SK-N-SH (cell line): Measurements from ENCODE around the gene PPIP5K2. TPM values are rescaled to one million over a fixed set of nuclear protein-coding genes. Genes with fewer than 3 reads are reported as not detected.

Experiments used
- CTCF ChIA-PET: fragments of 300-600, 350-600 bp; formaldehyde crosslinking; extraction: SDS; loops from one replicate; lab custom pipeline; 2021; lab: Yijun Ruan, JAX
- POLR2A ChIA-PET: fragments of 350-600 bp; sonication (Branson Sonifier 250); formaldehyde crosslinking; extraction: SDS; loops from one replicate; lab custom pipeline; 2020; ENCODE audit warnings: antibody characterized with exemption, inconsistent platforms; lab: Yijun Ruan, JAX
- DNase-seq: peaks from one replicate; pipeline ENCODE4 v3.0.0; 2012
- H2AFZ ChIP-seq: fragments of 200-600 bp; sonication (generic); 2 replicates; pipeline ENCODE4 v1.8.1; 2016; ENCODE audit warnings: antibody characterized with exemption, mild to moderate bottlenecking, low read depth
- H3F3A ChIP-seq: fragments of 200-600 bp; sonication (generic); replicated peaks from 2 replicates; pipeline ENCODE3; 2016; ENCODE audit warnings: antibody characterized with exemption, mild to moderate bottlenecking; ENCODE audit not compliant: insufficient read depth
- H3K27ac ChIP-seq, 2 experiments: fragments of 200-500 bp in 1 of 2; fragments of 200-600 bp in 1 of 2; sonication (Bioruptor generic) in 1 of 2; sonication (generic), shearing (Covaris generic) in 1 of 2; 2 replicates each; pipeline versions ENCODE4 v1.5.1 to v1.6.1; 2014 to 2016; ENCODE audit warnings: low read depth in 2 of 2, inconsistent platforms in 1 of 2, low read length in 1 of 2, mild to moderate bottlenecking in 1 of 2, mixed read lengths in 1 of 2
- H3K27me3 ChIP-seq: fragments of 200-600 bp; sonication (generic), shearing (Covaris generic); 2 replicates; pipeline ENCODE4 v1.6.1; 2016; ENCODE audit warnings: mixed run types; ENCODE audit not compliant: insufficient read depth
- H3K36me3 ChIP-seq, 2 experiments: fragments of 200-500 bp in 1 of 2; fragments of 200-600 bp in 1 of 2; sonication (Bioruptor generic) in 1 of 2; sonication (generic) in 1 of 2; replicated peaks in 1 of 2; 2 replicates each; pipeline versions ENCODE3 to v1.5.1; 2014 to 2016; ENCODE audit warnings: low read length in 1 of 2, mild to moderate bottlenecking in 1 of 2; ENCODE audit not compliant: insufficient read depth in 2 of 2, control insufficient read depth in 1 of 2
- H3K4me1 ChIP-seq, 2 experiments: fragments of 200-500 bp in 1 of 2; fragments of 200-600 bp in 1 of 2; sonication (Bioruptor generic) in 1 of 2; sonication (generic), shearing (Covaris generic) in 1 of 2; 2 replicates each; pipeline versions ENCODE4 v1.5.1 to v1.6.1; 2014 to 2016; ENCODE audit warnings: low read depth in 1 of 2, low read length in 1 of 2, mixed run types in 1 of 2; ENCODE audit not compliant: insufficient read depth in 2 of 2, control insufficient read depth in 1 of 2
- H3K4me2 ChIP-seq: fragments of 200-600 bp; sonication (generic), shearing (Covaris generic); 2 replicates; pipeline ENCODE4 v1.6.1; 2017; ENCODE audit warnings: mixed run types
- H3K4me3 ChIP-seq, 2 experiments: fragments of 200-500 bp in 1 of 2; fragments of 200-600 bp in 1 of 2; sonication (Bioruptor generic) in 1 of 2; sonication (generic), shearing (Covaris generic) in 1 of 2; 2 replicates each; pipeline versions ENCODE4 v1.5.1 to v1.8.1; 2014 to 2016; ENCODE audit warnings: low read depth in 2 of 2, inconsistent platforms in 1 of 2, low read length in 1 of 2, mild to moderate bottlenecking in 1 of 2, mixed read lengths in 1 of 2, moderate library complexity in 1 of 2
- H3K79me2 ChIP-seq: fragments of 200-600 bp; sonication (generic); 2 replicates; pipeline ENCODE4 v1.8.1; 2017; ENCODE audit warnings: mild to moderate bottlenecking; ENCODE audit not compliant: insufficient read depth
- H3K9ac ChIP-seq: fragments of 200-600 bp; sonication (generic); 2 replicates; pipeline ENCODE4 v1.6.1; 2017; ENCODE audit warnings: mixed run types
- H3K9me2 ChIP-seq: fragments of 200-600 bp; sonication (generic); 2 replicates; pipeline ENCODE4 v1.6.1; 2017; ENCODE audit warnings: mixed run types
- H3K9me3 ChIP-seq: fragments of 200-600 bp; sonication (generic); 2 replicates; pipeline ENCODE4 v1.6.1; 2017; ENCODE audit warnings: mixed run types, mild to moderate bottlenecking, moderate library complexity
- H4K20me1 ChIP-seq: fragments of 200-600 bp; sonication (generic); 2 replicates; pipeline ENCODE4 v1.6.1; 2017; ENCODE audit warnings: mild to moderate bottlenecking, mixed run types; ENCODE audit not compliant: insufficient read depth
- CHD2 ChIP-seq: fragments of 150-350 bp; IDR thresholded peaks from 2 replicates; pipeline ENCODE4 v1.6.1; 2018; ENCODE audit warnings: low read length; ENCODE audit not compliant: partially characterized antibody
- CTCF ChIP-seq: fragments of 200-600 bp; sonication (generic); IDR thresholded peaks from 2 replicates; pipeline ENCODE4 v1.6.1; 2017; ENCODE audit warnings: antibody characterized with exemption, mild to moderate bottlenecking, moderate library complexity
- FOXJ3 ChIP-seq: sonication (generic); formaldehyde crosslinking; IDR thresholded peaks from 2 replicates; pipeline ENCODE4 v1.5.1; 2020; ENCODE audit warnings: mild to moderate bottlenecking, missing genetic modification reagents
- GABPA ChIP-seq: IDR thresholded peaks from 2 replicates; pipeline ENCODE4 v1.4.0; 2012; ENCODE audit warnings: low read depth, mild to moderate bottlenecking
- JUND ChIP-seq: IDR thresholded peaks from 2 replicates; pipeline ENCODE4 v1.4.0; 2012
- MEF2A ChIP-seq: IDR thresholded peaks from 2 replicates; pipeline ENCODE4 v1.4.0; 2012; ENCODE audit warnings: low read depth, borderline replicate concordance
- MXI1 ChIP-seq: IDR thresholded peaks from 2 replicates; pipeline ENCODE4 v1.6.1; 2012; ENCODE audit warnings: mild to moderate bottlenecking, low read depth, low read length, improper control_type of control experiment
- NRF1 ChIP-seq: IDR thresholded peaks from 2 replicates; pipeline ENCODE4 v1.6.1; 2012; ENCODE audit warnings: low read depth, mild to moderate bottlenecking, low read length
- POLR2AphosphoS5 ChIP-seq: IDR thresholded peaks from 2 replicates; pipeline ENCODE4 v1.6.1; 2012; ENCODE audit warnings: low read depth, low read length
- RCOR1 ChIP-seq: fragments of 150-350 bp; IDR thresholded peaks from 2 replicates; pipeline ENCODE4 v1.6.1; 2017; ENCODE audit warnings: antibody characterized with exemption, low read length
- REST ChIP-seq: IDR thresholded peaks from 2 replicates; pipeline ENCODE4 v1.6.1; 2012; ENCODE audit warnings: mild to moderate bottlenecking, low read depth, low read length, moderate library complexity
- RFX5 ChIP-seq: IDR thresholded peaks from 2 replicates; pipeline ENCODE4 v1.6.1; 2012; ENCODE audit warnings: mild to moderate bottlenecking, improper control_type of control experiment, low read length
- SIN3A ChIP-seq: IDR thresholded peaks from 2 replicates; pipeline ENCODE4 v1.6.1; 2012; ENCODE audit warnings: low read depth, mild to moderate bottlenecking, low read length, moderate library complexity, borderline replicate concordance
- TAF1 ChIP-seq: IDR thresholded peaks from 2 replicates; pipeline ENCODE4 v1.6.1; 2012; ENCODE audit warnings: low read depth, mild to moderate bottlenecking, low read length, moderate library complexity, borderline replicate concordance
- TEAD4 ChIP-seq: IDR thresholded peaks from 2 replicates; pipeline ENCODE4 v1.4.0; 2012; ENCODE audit warnings: mild to moderate bottlenecking, borderline replicate concordance; ENCODE audit not compliant: insufficient read depth
- USF1 ChIP-seq: IDR thresholded peaks from 2 replicates; pipeline ENCODE4 v1.4.0; 2012; ENCODE audit warnings: low read depth, borderline replicate concordance
- USF2 ChIP-seq: fragments of 150-350 bp; IDR thresholded peaks from 2 replicates; pipeline ENCODE4 v1.6.1; 2017; ENCODE audit warnings: antibody characterized with exemption, low read length, low read depth, borderline replicate concordance
- YY1 ChIP-seq: IDR thresholded peaks from 2 replicates; pipeline ENCODE4 v1.4.0; 2012; ENCODE audit warnings: low read depth, mild to moderate bottlenecking
- WGBS: methylation state at CpG from one replicate; pipeline ENCODE4 v1.1.6; 2017; ENCODE audit warnings: low lambda C conversion rate; 5-methylcytosine and 5-hydroxymethylcytosine counted together
- polyA plus RNA-seq, 3 experiments: library from polyadenylated mRNA; depleted of rRNA; stranded (reverse); fragments of >200 nt; gene quantifications; 2 replicates each; pipeline ENCODE4 v1.2.3, GENCODE V29; 2012

Gene PPIP5K2
- polyA plus RNA-seq, 1 of the 3 experiments (the other 2 are of a cell fraction): 18.2 TPM

GRCh38 chr5:103090791-103091190 is 29.3 kb upstream of the PPIP5K2 start (continued):
- no peak for TF ChIP-seq SIN3A
- no peak for TF ChIP-seq CHD2
- no peak for TF ChIP-seq JUND
- TF ChIP-seq USF1: no peak

- Histone ChIP-seq H3F3A (peaks cover 7% of the 10 kb centered on the region), H3K27me3 (no peaks in the 10 kb centered on the region), H3K27ac (no peak overlapping the region), H3K4me2 (no peak overlapping the region), H3K9me2 (no peaks in the 10 kb centered on the region), H3K36me3 (peaks cover 3 to 7% of the 10 kb centered on the region in 2 experiments), H3K4me1 (no peaks in the 10 kb centered on the region), H3K4me3 (no peak overlapping the region), H4K20me1 (no peaks in the 10 kb centered on the region), H2AFZ (no peak overlapping the region), H3K9ac (no peak overlapping the region), H3K9me3 (no peaks in the 10 kb centered on the region; the same call in 1 of the 2 replicates), H3K79me2 (no peaks in the 10 kb centered on the region)
- WGBS: 85% methylated on average over 3 of the region's 3 CpGs
- ChIA-PET CTCF (no interaction called here), POLR2A (no interaction called here)
- no peak for DNase-seq
- TF ChIP-seq YY1 (no peak), CTCF (no peak), USF2 (no peak), MEF2A (no peak), MXI1 (no peak), POLR2AphosphoS5 (no peak), TAF1 (no peak), NRF1 (no peak), RCOR1 (no peak), GABPA (no peak), FOXJ3 (no peak), RFX5 (no peak), TEAD4 (no peak), REST (no peak)
Measured at GRCh38 chr5:103092676-103093075, 27.4 kb upstream of the PPIP5K2 start.
